ENCODE measurements around the gene FURIN.

The FURIN gene

GRCh38 chr15:90910441-90911301 is 42.3 kb downstream of the FURIN start:
- no peak for TF ChIP-seq POLR2A (IDR thresholded peaks at IDR 0.05; ENCODE audit: low read depth, low read length)

GRCh38 chr15:90911302-90911623 is 42.9 kb downstream of the FURIN start:
- FAIRE-seq (no peak), DNase-seq (ENCODE audit: insufficient read length, low spot score) (no peak)
- no peak for TF ChIP-seq POLR2A (IDR thresholded peaks at IDR 0.05; ENCODE audit: low read depth, low read length)

More at GRCh38 chr15:90910441-90911301, 42.3 kb downstream of the FURIN start:
- DNase-seq (ENCODE audit: insufficient read length, low spot score) (no peak), FAIRE-seq (no peak)

DNA sequence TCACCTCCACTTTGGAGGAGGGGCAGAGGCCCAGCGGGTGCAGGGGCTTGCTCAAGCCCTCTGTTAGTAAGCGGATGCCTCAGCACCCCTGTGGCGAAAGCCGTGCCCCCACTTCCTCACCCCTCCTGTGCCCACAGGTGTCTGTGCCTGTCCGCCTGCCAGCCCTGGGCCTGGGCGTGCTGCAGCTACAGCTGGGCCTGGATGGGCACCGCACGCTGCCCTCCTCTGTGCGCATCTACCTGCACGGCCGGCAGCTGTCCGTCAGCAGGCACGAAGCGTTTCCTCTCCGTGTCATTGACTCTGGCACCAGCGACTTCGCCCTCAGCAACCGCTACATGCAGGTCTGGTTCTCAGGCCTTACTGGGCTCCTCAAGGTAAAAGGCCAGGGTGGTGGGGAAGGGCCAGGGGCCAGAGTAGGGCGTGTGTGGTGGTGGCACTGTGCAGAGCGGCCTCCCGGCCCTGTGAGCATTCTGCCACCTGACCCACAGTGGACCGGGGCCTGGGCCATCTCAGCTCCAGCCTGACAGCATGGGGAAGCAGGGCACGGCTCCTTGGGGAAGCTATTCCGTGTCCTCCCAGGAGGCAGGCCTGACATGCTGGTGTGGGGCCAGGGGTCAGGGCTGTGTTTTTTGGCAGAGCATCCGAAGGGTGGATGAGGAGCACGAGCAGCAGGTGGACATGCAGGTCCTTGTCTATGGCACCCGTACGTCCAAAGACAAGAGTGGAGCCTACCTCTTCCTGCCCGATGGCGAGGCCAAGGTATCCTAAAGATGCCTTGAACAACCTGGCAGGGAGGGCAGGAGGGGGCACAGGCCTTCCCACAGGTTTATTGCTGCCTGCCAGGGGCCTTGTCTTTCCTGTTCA is 43.8 kb downstream of the FURIN start:
- FAIRE-seq (no peak), DNase-seq (ENCODE audit: insufficient read length, low spot score) (no peak)
- TF ChIP-seq POLR2A (IDR thresholded peaks at IDR 0.05; ENCODE audit: low read depth, low read length) = no peak

DNA sequence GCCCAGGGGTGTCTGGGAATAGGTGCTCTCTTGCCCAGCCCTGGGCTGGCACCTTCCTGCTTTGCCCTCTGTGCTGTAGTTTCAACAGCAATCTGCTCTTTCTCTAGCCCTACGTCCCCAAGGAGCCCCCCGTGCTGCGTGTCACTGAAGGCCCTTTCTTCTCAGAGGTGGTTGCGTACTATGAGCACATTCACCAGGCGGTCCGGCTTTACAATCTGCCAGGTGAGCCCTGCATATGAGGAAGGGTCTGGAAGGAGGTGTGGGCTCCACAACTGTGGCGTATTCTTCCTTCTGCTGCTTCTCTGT is 44.3 kb downstream of the FURIN start:
- no peak for TF ChIP-seq POLR2A (IDR thresholded peaks at IDR 0.05; ENCODE audit: low read depth, low read length)
- DNase-seq (ENCODE audit: insufficient read length, low spot score) (no peak), FAIRE-seq (no peak)

DNA sequence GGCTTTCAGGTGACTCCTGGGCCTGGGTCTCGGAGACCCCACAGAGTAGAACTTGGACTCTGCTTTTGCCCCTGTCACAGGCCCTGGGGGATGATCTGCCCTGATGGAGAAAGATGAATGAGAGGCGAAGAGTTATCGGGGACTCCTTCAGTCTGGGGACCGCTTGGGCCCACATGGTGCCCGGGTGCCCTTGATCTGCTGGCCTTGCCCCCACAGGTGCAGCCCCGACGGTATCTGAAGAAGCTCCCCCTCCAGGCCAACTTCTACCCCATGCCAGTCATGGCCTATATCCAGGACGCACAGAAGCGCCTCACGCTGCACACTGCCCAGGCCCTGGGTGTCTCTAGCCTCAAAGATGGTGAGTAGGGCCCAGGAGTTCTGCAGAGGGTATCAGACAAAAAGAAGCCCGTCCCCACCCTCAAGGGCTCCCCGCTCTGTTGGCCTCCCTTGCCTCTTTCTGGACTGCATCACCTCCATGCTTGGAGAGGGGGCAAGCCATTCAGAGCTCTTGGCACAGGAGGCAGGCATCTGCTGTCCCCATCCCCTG is 45.1 kb downstream of the FURIN start:
- FAIRE-seq = no peak
- no peak for DNase-seq (ENCODE audit: insufficient read length, low spot score)
- TF ChIP-seq POLR2A (IDR thresholded peaks at IDR 0.05; ENCODE audit: low read depth, low read length) = no peak

DNA sequence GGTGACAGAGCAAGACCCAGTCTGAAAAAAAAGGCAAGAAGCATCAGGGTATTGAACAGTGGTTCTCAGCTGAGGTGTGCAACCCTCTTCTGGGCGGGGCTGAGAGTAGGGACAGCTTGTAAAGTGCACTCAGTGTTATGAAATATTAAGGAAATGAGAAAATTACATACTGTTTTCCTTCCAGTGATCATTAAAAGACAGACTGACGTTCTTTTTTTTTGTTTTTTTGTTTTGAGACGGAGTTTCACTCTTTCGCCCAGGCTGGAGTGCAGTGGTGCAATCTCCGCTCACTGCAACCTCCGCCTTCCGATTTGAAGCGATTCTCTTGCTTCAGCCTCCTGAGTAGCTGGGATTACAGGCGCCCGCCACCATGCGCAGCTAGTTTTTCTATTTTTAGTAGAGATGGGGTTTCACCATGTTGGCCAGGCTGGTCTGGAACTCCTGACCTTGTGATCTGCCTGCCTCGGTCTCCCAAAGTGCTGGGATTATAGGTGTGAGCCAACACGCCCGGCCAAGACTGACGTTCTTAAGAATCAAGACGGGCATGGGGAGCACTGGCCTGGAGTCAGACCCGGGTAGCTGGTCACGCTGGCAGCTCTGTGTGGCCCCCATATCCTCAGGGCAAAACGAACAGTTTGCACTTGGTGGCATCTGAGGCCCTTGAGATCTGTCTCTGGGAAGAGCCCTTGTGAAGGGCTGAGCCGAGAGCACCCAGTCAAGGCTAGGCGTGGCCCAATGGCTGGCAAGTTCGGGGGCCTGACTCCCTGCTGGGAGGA is 46.1 kb downstream of the FURIN start:
- DNase-seq (ENCODE audit: insufficient read length, low spot score) (no peak), FAIRE-seq (no peak)
- TF ChIP-seq POLR2A (IDR thresholded peaks at IDR 0.05; ENCODE audit: low read depth, low read length) = no peak

GRCh38 chr15:90915216-90915807 is 46.9 kb downstream of the FURIN start:
- DNase-seq (ENCODE audit: insufficient read length, low spot score) (no peak), FAIRE-seq (no peak)
- no peak for TF ChIP-seq POLR2A (IDR thresholded peaks at IDR 0.05; ENCODE audit: low read depth, low read length)

- FAIRE-seq (no peak), DNase-seq (ENCODE audit: insufficient read length, low spot score) (no peak)
- TF ChIP-seq POLR2A (IDR thresholded peaks at IDR 0.05; ENCODE audit: low read depth, low read length) = no peak
Measured at GRCh38 chr15:90915808-90916440, 47.5 kb downstream of the FURIN start.

DNA sequence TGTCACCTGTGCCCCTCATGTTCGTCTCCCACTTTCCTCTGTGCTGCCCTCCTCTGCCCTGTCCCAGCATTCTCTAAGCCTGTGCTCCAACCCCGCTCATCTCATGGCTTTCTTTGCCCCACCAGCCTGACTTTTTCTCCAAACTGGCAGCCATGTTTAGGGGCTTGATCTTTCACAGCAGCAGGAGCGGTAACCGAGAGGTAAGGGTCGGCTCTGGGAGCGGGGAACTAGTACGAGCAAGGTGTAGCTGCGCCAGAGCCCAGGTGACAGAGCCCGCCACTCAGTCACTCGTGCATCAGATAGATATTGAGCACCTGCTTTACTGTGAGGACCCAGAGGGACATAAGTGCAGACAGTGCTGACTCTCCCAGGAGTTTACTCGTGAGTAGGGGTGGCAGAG is 48.1 kb downstream of the FURIN start:
- FAIRE-seq = no peak
- no peak for DNase-seq (ENCODE audit: insufficient read length, low spot score)
- TF ChIP-seq POLR2A (IDR thresholded peaks at IDR 0.05; ENCODE audit: low read depth, low read length) = no peak

DNA sequence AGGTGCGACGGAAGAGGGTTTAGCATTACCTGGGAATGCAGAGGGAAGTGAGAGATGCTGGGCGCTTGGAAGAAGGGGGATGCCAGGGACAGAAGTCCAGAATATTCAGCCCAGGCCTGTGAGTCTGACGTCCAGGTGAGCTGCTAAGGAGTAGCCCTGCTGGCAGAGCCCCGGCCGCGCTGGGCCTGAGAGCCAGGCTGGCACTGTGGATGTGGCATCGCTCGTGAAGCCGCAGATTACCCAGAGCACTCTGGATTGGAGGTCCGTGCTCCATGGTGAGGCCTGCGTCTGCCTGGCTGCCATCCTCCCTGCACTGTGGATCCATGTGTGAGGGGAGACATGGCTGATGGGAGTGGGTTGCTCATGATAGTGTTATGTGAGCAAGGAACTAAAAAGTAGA is 49.2 kb downstream of the FURIN start:
- TF ChIP-seq POLR2A (IDR thresholded peaks at IDR 0.05; ENCODE audit: low read depth, low read length) = no peak
- FAIRE-seq (no peak), DNase-seq (ENCODE audit: insufficient read length, low spot score) (no peak)

GRCh38 chr15:90918034-90918788 is 49.8 kb downstream of the FURIN start:
- FAIRE-seq = no peak
- no peak for TF ChIP-seq POLR2A (IDR thresholded peaks at IDR 0.05; ENCODE audit: low read depth, low read length)

GRCh38 chr15:90918835-90919234 is 50.4 kb downstream of the FURIN start:
- FAIRE-seq = no peak
- TF ChIP-seq POLR2A (IDR thresholded peaks at IDR 0.05; ENCODE audit: low read depth, low read length) = no peak
- DNase-seq (ENCODE audit: insufficient read length, low spot score) = no peak

More at GRCh38 chr15:90918034-90918788, 49.8 kb downstream of the FURIN start:
- DNase-seq (ENCODE audit: insufficient read length, low spot score) = no peak
